GM12878 (cell line): Measurements from ENCODE around the gene GMCL1. TPM values are rescaled to one million over a fixed set of nuclear protein-coding genes. Genes with fewer than 3 reads are reported as not detected.
A peak's percentile ranks its signal among the peaks of the same experiment; 100 is the strongest.

Experiments
- CBX3 ChIP-seq: fragments of 200-600 bp; sonication (generic); IDR thresholded peaks from 2 replicates; pipeline ENCODE4 v1.6.1; 2016; ENCODE audit warnings: low read depth, borderline replicate concordance
- CUX1 ChIP-seq: IDR thresholded peaks from 2 replicates; pipeline ENCODE4 v1.6.1; 2012; ENCODE audit warnings: improper control_type of control experiment, low read depth, low read length; ENCODE audit not compliant: insufficient replicate concordance
- E2F4 ChIP-seq: IDR thresholded peaks from 2 replicates; pipeline ENCODE4 v1.6.1; 2012; ENCODE audit warnings: low read depth, low read length, improper control_type of control experiment
- HDAC6 ChIP-seq: fragments of 200-600 bp; sonication (generic); IDR thresholded peaks from one replicate; pipeline ENCODE4 v1.8.0; 2017; ENCODE audit warnings: antibody characterized with exemption; ENCODE audit not compliant: unreplicated experiment
- IRF5 ChIP-seq: fragments of 450-650 bp; IDR thresholded peaks from 2 replicates; pipeline ENCODE4 v1.6.1; 2017; ENCODE audit warnings: borderline replicate concordance
- KLF5 ChIP-seq: fragments of 450-650 bp; IDR thresholded peaks from 2 replicates; pipeline ENCODE4 v1.6.1; 2014; ENCODE audit warnings: mild to moderate bottlenecking; ENCODE audit not compliant: partially characterized antibody
- NBN ChIP-seq: fragments of 450-650 bp; IDR thresholded peaks from 2 replicates; pipeline ENCODE4 v1.6.1; 2016
- NFYB ChIP-seq: IDR thresholded peaks from 2 replicates; pipeline ENCODE4 v1.6.1; 2011; ENCODE audit warnings: low read depth, mild to moderate bottlenecking, low read length, improper control_type of control experiment, moderate library complexity; ENCODE audit not compliant: insufficient read depth
- NRF1 ChIP-seq: conservative IDR thresholded peaks from 2 replicates; pipeline ENCODE4 v1.6.1; 2011; ENCODE audit warnings: mild to moderate bottlenecking, low read depth, low read length, improper control_type of control experiment
- PKNOX1 ChIP-seq: fragments of 450-650 bp; IDR thresholded peaks from 2 replicates; pipeline ENCODE4 v1.6.1; 2016; ENCODE audit warnings: mild to moderate bottlenecking
- PML ChIP-seq: IDR thresholded peaks from 2 replicates; pipeline ENCODE4 v1.6.1; 2012; ENCODE audit warnings: low read length, inconsistent platforms
- RAD51 ChIP-seq: fragments of 450-650 bp; IDR thresholded peaks from 2 replicates; pipeline ENCODE4 v1.6.1; 2016; ENCODE audit warnings: moderate library complexity, mild to moderate bottlenecking, inconsistent platforms
- RB1 ChIP-seq: fragments of 450-650 bp; formaldehyde crosslinking; IDR thresholded peaks from 2 replicates; pipeline ENCODE4 v1.6.1; 2017; ENCODE audit warnings: mild to moderate bottlenecking, borderline replicate concordance
- RELA ChIP-seq: fragments of 450-650 bp; IDR thresholded peaks from 2 replicates; pipeline ENCODE4 v1.8.0; 2014; ENCODE audit warnings: borderline replicate concordance; ENCODE audit not compliant: partially characterized antibody
- SRF ChIP-seq, 2 experiments: IDR thresholded peaks; 2 replicates each; pipeline ENCODE4 v1.6.1; 2011; ENCODE audit warnings: low read depth in 2 of 2, low read length in 2 of 2, mild to moderate bottlenecking in 1 of 2, moderate library complexity in 1 of 2
- ZBTB40 ChIP-seq: fragments of 450-650 bp; IDR thresholded peaks from 2 replicates; pipeline ENCODE4 v1.6.1; 2016; ENCODE audit warnings: mild to moderate bottlenecking, moderate library complexity, borderline replicate concordance
- polyA plus RNA-seq, 11 experiments: library from polyadenylated mRNA; depleted of rRNA in 4 of 11; unstranded in 6 of 11; stranded (reverse) in 5 of 11; fragments of >200 nt; fragmentation: Nextera tagmentation in 4 of 11; fragmentation: Illumina TruSeq in 1 of 11; extraction: Ambion mirVana in 4 of 11; extraction: Trizol in 1 of 11; gene quantifications; 1 replicate in 1 of 11; 2 replicates in 10 of 11; pipeline versions ENCODE4 v1.2.1 to v1.2.3, GENCODE V29; 2011 to 2016; ENCODE audit warnings: inconsistent platforms in 2 of 11, missing spikeins in 2 of 11, low read depth in 1 of 11
- total RNA-seq, 4 experiments: library from RNA; depleted of rRNA in 3 of 4; stranded (reverse); fragments of >200 nt in 3 of 4; fragmentation: Illumina TruSeq in 1 of 4; extraction: Trizol in 1 of 4; gene quantifications; 2 replicates each; pipeline versions ENCODE4 v1.2.1 to v1.2.3, GENCODE V29; 2013 to 2021

GMCL1 gene
- total and polyA plus RNA-seq, 10 of the 15 experiments (the other 5 are each of a cell fraction or from before 2014, with no cell fraction given), result 3.7 to 21.4 (median 12.3) TPM

GRCh38 chr2:69829256-69830044 is at the start of gene GMCL1 (continued):
- peak; percentile 66; the same call in 1 of the 2 replicates for TF ChIP-seq ZBTB40
- TF ChIP-seq NBN, result peak; percentile 74
- TF ChIP-seq PML, result 0 out of 2 replicates have a peak, but pooled peaks have one; percentile 39
- TF ChIP-seq IRF5, result no peak; the same call in 1 of the 2 replicates
- peak; percentile 94 for TF ChIP-seq RB1
- TF ChIP-seq CUX1, result no peak
- TF ChIP-seq RELA, result peak; percentile 13
- TF ChIP-seq SRF (IDR thresholded peaks at IDR 0.05; ENCODE audit: low read depth in 2 of 2, low read length in 2 of 2), result no peak
- no peak for TF ChIP-seq KLF5
- TF ChIP-seq HDAC6, result no peak
- no peak for TF ChIP-seq NFYB
- TF ChIP-seq NRF1, result peak; percentile 96
- TF ChIP-seq CBX3, result no peak
- TF ChIP-seq RAD51, result no peak
- peak; percentile 35; the same call in 1 of the 2 replicates for TF ChIP-seq E2F4
- peak; percentile 77 for TF ChIP-seq PKNOX1
